ENCODE measurements around the gene UQCRQ.

- TF ChIP-seq CTCF (IDR thresholded peaks at IDR 0.05) (no peak), EP300 (IDR thresholded peaks at IDR 0.05; ENCODE audit: low read depth) (no peak), POLR2AphosphoS5 (IDR thresholded peaks at IDR 0.05) (no peak), POLR2A (IDR thresholded peaks at IDR 0.05) (no peak)
These were observed 42.0 kb upstream of the UQCRQ start for GRCh38 chr5:132824426-132824825.

Measured in transverse colon (tissue), 4 donors.